Measurements from ENCODE around the gene TNFRSF14.

The TNFRSF14 gene

GRCh38 chr1:2523891-2524609 lies 32.1 kb upstream of the TNFRSF14 start:
- no peak for DNase-seq

- no peak for DNase-seq
These were observed 30.6 kb upstream of the TNFRSF14 start for GRCh38 chr1:2525572-2525919.

- DNase-seq = peak; percentile 84
These were observed 30.0 kb upstream of the TNFRSF14 start, which contains the start of gene PANK4 for GRCh38 chr1:2525920-2526823. PANK4 (minus strand) TSS chr1:2526596; CDS start chr1:2526587, 9 bp downstream.

- no peak for DNase-seq
These were observed 29.2 kb upstream of the TNFRSF14 start for GRCh38 chr1:2526824-2527555.

- no peak for DNase-seq
These were observed 28.7 kb upstream of the TNFRSF14 start for GRCh38 chr1:2527556-2527860.

- no peak for DNase-seq
These were observed 28.2 kb upstream of the TNFRSF14 start for GRCh38 chr1:2528016-2528415.

GRCh38 chr1:2528611-2528965 lies 27.6 kb upstream of the TNFRSF14 start:
- no peak for DNase-seq

GRCh38 chr1:2528966-2529783 lies 27.0 kb upstream of the TNFRSF14 start:
- no peak for DNase-seq

GRCh38 chr1:2529784-2530512 lies 26.2 kb upstream of the TNFRSF14 start, which contains the start of gene HES5:
HES5 (minus strand) TSS chr1:2530263; CDS start chr1:2530164, 99 bp downstream.
- DNase-seq = no peak

- peak; percentile 63 for DNase-seq
These were observed 25.4 kb upstream of the TNFRSF14 start for GRCh38 chr1:2530513-2531361.

- no peak for DNase-seq
These were observed 23.5 kb upstream of the TNFRSF14 start for GRCh38 chr1:2532485-2533160.

GRCh38 chr1:2533365-2533764 lies 22.8 kb upstream of the TNFRSF14 start:
- DNase-seq = no peak

- no peak for DNase-seq
These were observed 21.9 kb upstream of the TNFRSF14 start for GRCh38 chr1:2534315-2534686.

- peak; percentile 65 for DNase-seq
These were observed 21.3 kb upstream of the TNFRSF14 start for GRCh38 chr1:2534687-2535441.

- DNase-seq = no peak
These were observed 20.7 kb upstream of the TNFRSF14 start for GRCh38 chr1:2535455-2535854.

GRCh38 chr1:2535981-2536380 lies 20.2 kb upstream of the TNFRSF14 start:
- no peak for DNase-seq

GRCh38 chr1:2537784-2538115 lies 18.4 kb upstream of the TNFRSF14 start:
- DNase-seq = no peak

GRCh38 chr1:2538376-2538775 lies 17.8 kb upstream of the TNFRSF14 start:
- DNase-seq = no peak

- DNase-seq = no peak
These were observed 17.3 kb upstream of the TNFRSF14 start for GRCh38 chr1:2538872-2539271.
